ENCODE measurements around the gene LLGL2.

LLGL2 gene

DNA sequence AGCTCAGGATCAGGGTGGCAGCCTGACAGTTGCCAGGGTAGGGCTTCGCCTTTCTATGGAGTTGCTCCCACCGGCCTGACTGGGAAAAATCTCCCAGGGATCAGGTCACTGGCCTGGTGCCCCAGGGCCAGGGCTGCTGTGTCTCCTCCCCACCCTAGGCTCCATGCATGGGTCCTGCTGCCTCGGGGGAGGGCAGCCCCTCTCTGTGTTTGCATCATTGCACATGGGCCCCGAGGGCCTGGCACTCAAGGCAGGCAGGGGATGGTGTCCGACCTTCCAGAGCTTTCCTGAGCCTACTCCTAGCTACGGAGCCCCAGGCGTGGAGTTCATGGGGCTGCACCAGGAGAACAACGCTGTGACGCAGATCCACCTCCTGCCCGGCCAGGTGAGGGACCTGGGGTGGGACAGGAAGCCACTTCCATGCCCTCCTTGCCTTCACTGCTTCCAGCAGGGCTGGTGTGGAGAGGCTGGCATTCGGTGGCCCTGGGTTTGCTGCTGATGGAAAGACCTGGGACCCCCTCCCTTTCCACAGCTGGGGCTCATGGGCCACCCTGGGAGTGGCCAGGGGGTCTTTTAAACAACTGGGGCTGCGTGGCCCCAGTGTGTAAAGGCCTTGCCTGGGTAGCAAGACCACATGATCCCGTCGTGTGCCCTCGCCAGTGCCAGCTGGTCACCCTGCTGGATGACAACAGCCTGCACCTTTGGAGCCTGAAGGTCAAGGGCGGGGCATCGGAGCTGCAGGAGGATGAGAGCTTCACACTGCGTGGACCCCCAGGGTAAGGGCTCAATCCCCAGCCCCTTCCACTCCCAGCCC, 32.6 kb downstream of the LLGL2 start:
- Histone ChIP-seq H4K20me1 (ENCODE audit: insufficient read depth, low read length) (no peaks in the 10 kb centered on the region), H3K4me2 (ENCODE audit: low read depth, low read length) (no peak overlapping the region), H2AFZ (ENCODE audit: low read length) (no peak overlapping the region), H3K9me3 (replicated peaks; ENCODE audit: insufficient read depth, low read length) (no peaks in the 10 kb centered on the region), H3K9me2 (replicated peaks; ENCODE audit: insufficient read depth, low read length) (no peaks in the 10 kb centered on the region), H3K27ac (ENCODE audit: low read length) (no peak overlapping the region), H3K36me3 (replicated peaks; ENCODE audit: insufficient read depth, low read length) (no peaks in the 10 kb centered on the region), H3K4me1 (ENCODE audit: low read length) (no peaks in the 10 kb centered on the region), H3K9ac (ENCODE audit: low read length) (no peak overlapping the region), H3K79me2 (ENCODE audit: low read length) (no peaks in the 10 kb centered on the region), H3F3A (ENCODE audit: insufficient read depth, low read length) (no peaks in the 10 kb centered on the region), H3K4me3 (ENCODE audit: low read length) (no peak overlapping the region), H3K27me3 (replicated peaks; ENCODE audit: insufficient read depth, low read length) (no peaks in the 10 kb centered on the region)
- no peak for DNase-seq
- no peak for TF ChIP-seq EZH2 (optimal IDR thresholded peaks at IDR 0.05; ENCODE audit: low read depth, low read length)
- TF ChIP-seq EZH2phosphoT487 (IDR thresholded peaks at IDR 0.05; ENCODE audit: low read length) = no peak
- TF ChIP-seq, protein P1, sequence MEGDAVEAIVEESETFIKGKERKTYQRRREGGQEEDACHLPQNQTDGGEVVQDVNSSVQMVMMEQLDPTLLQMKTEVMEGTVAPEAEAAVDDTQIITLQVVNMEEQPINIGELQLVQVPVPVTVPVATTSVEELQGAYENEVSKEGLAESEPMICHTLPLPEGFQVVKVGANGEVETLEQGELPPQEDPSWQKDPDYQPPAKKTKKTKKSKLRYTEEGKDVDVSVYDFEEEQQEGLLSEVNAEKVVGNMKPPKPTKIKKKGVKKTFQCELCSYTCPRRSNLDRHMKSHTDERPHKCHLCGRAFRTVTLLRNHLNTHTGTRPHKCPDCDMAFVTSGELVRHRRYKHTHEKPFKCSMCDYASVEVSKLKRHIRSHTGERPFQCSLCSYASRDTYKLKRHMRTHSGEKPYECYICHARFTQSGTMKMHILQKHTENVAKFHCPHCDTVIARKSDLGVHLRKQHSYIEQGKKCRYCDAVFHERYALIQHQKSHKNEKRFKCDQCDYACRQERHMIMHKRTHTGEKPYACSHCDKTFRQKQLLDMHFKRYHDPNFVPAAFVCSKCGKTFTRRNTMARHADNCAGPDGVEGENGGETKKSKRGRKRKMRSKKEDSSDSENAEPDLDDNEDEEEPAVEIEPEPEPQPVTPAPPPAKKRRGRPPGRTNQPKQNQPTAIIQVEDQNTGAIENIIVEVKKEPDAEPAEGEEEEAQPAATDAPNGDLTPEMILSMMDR (IDR thresholded peaks at IDR 0.05; ENCODE audit: low read length) = no peak

- Histone ChIP-seq H3K79me2 (ENCODE audit: low read length) (no peaks in the 10 kb centered on the region), H3K9ac (ENCODE audit: low read length) (no peak overlapping the region), H3K4me1 (ENCODE audit: low read length) (no peaks in the 10 kb centered on the region), H3F3A (ENCODE audit: insufficient read depth, low read length) (no peaks in the 10 kb centered on the region), H4K20me1 (ENCODE audit: insufficient read depth, low read length) (no peaks in the 10 kb centered on the region), H3K36me3 (replicated peaks; ENCODE audit: insufficient read depth, low read length) (no peaks in the 10 kb centered on the region), H2AFZ (ENCODE audit: low read length) (no peak overlapping the region), H3K4me2 (ENCODE audit: low read depth, low read length) (no peak overlapping the region), H3K9me3 (replicated peaks; ENCODE audit: insufficient read depth, low read length) (no peaks in the 10 kb centered on the region), H3K9me2 (replicated peaks; ENCODE audit: insufficient read depth, low read length) (no peaks in the 10 kb centered on the region), H3K27me3 (replicated peaks; ENCODE audit: insufficient read depth, low read length) (no peaks in the 10 kb centered on the region), H3K27ac (ENCODE audit: low read length) (no peak overlapping the region), H3K4me3 (ENCODE audit: low read length) (no peak overlapping the region)
- DNase-seq = no peak
- TF ChIP-seq EZH2 (optimal IDR thresholded peaks at IDR 0.05; ENCODE audit: low read depth, low read length) (no peak), EZH2phosphoT487 (IDR thresholded peaks at IDR 0.05; ENCODE audit: low read length) (no peak)
- TF ChIP-seq, protein P1 (IDR thresholded peaks at IDR 0.05; ENCODE audit: low read length) = no peak
Observed at GRCh38 chr17:75558666-75559530, 33.4 kb downstream of the LLGL2 start.

- Histone ChIP-seq H3K27ac (ENCODE audit: low read length) (no peak overlapping the region), H3K4me2 (ENCODE audit: low read depth, low read length) (no peak overlapping the region), H3K9me3 (replicated peaks; ENCODE audit: insufficient read depth, low read length) (no peaks in the 10 kb centered on the region), H3K4me3 (ENCODE audit: low read length) (no peak overlapping the region), H3K9ac (ENCODE audit: low read length) (no peak overlapping the region), H3K79me2 (ENCODE audit: low read length) (no peaks in the 10 kb centered on the region), H3K9me2 (replicated peaks; ENCODE audit: insufficient read depth, low read length) (no peaks in the 10 kb centered on the region), H2AFZ (ENCODE audit: low read length) (no peak overlapping the region), H3K4me1 (ENCODE audit: low read length) (no peaks in the 10 kb centered on the region), H3F3A (ENCODE audit: insufficient read depth, low read length) (no peaks in the 10 kb centered on the region), H4K20me1 (ENCODE audit: insufficient read depth, low read length) (no peaks in the 10 kb centered on the region), H3K27me3 (replicated peaks; ENCODE audit: insufficient read depth, low read length) (no peaks in the 10 kb centered on the region), H3K36me3 (replicated peaks; ENCODE audit: insufficient read depth, low read length) (no peaks in the 10 kb centered on the region)
- TF ChIP-seq, protein P1 (IDR thresholded peaks at IDR 0.05; ENCODE audit: low read length) = no peak
- TF ChIP-seq EZH2phosphoT487 (IDR thresholded peaks at IDR 0.05; ENCODE audit: low read length) (no peak), EZH2 (optimal IDR thresholded peaks at IDR 0.05; ENCODE audit: low read depth, low read length) (no peak)
- DNase-seq = no peak
Observed at GRCh38 chr17:75559958-75560533, 34.5 kb downstream of the LLGL2 start.

All from MM.1S (cell line).